Measurements from ENCODE around the gene WDR26.

GRCh38 chr1:224454402-224455055, 19.9 kb upstream of the WDR26 start:
- TF ChIP-seq POLR2A (IDR thresholded peaks at IDR 0.05; ENCODE audit: low read depth, low read length) (no peak), CTCF (conservative IDR thresholded peaks at IDR 0.05; ENCODE audit: low read depth, low read length) (no peak), MAZ (IDR thresholded peaks at IDR 0.05; ENCODE audit: borderline replicate concordance, low read depth, low read length) (no peak), BHLHE40 (IDR thresholded peaks at IDR 0.05; ENCODE audit: low read depth, low read length) (no peak), FOS (IDR thresholded peaks at IDR 0.05; ENCODE audit: low read depth, low read length) (no peak), CEBPB (IDR thresholded peaks at IDR 0.05; ENCODE audit: low read depth, low read length) (no peak), ELK1 (IDR thresholded peaks at IDR 0.05; ENCODE audit: borderline replicate concordance, low read depth, low read length) (no peak), RAD21 (IDR thresholded peaks at IDR 0.05; ENCODE audit: low read length) (no peak), MAFK (IDR thresholded peaks at IDR 0.05; ENCODE audit: low read depth, low read length) (no peak), SMC3 (IDR thresholded peaks at IDR 0.05; ENCODE audit: low read depth, low read length) (no peak), USF2 (IDR thresholded peaks at IDR 0.05; ENCODE audit: low read depth, low read length) (no peak)
